Spinal cord (tissue), 10 donors: ENCODE results near the gene AKR1B1. TPM values are rescaled to one million over a fixed set of nuclear protein-coding genes. Genes with fewer than 3 reads are reported as not detected.

Experiments
- DNase-seq, 6 donors: peaks; one replicate each; pipeline versions ENCODE4 v3.0.0 to v3.0.0-alpha.2; 2013 to 2015; ENCODE audit warnings: low spot score in 6 of 6, low read depth in 4 of 6
- H3K27ac ChIP-seq: one replicate; pipeline ENCODE4 v1.5.1; 2013; ENCODE audit warnings: low read depth, low read length, control low read depth
- H3K27me3 ChIP-seq: one replicate; pipeline ENCODE4 v1.6.1; 2013; ENCODE audit warnings: low read length; ENCODE audit not compliant: control insufficient read depth, insufficient read depth
- H3K36me3 ChIP-seq: one replicate; pipeline ENCODE4 v1.6.1; 2013; ENCODE audit warnings: low read length; ENCODE audit not compliant: control insufficient read depth, insufficient read depth
- H3K4me1 ChIP-seq: one replicate; pipeline ENCODE4 v1.6.1; 2013; ENCODE audit warnings: low read length; ENCODE audit not compliant: control insufficient read depth, insufficient read depth
- H3K4me3 ChIP-seq: one replicate; pipeline ENCODE4 v1.5.1; 2013; ENCODE audit warnings: low read depth, low read length, control low read depth
- H3K9me3 ChIP-seq: one replicate; pipeline ENCODE4 v1.6.1; 2013; ENCODE audit warnings: low read length; ENCODE audit not compliant: control insufficient read depth, insufficient read depth
- WGBS: methylation state at CpG from one replicate; pipeline ENCODE4 v1.1.5; 2013; ENCODE audit warnings: missing lambda C conversion rate; ENCODE audit not compliant: insufficient coverage; 5-methylcytosine and 5-hydroxymethylcytosine counted together
- polyA plus RNA-seq, 2 donors: library from polyadenylated mRNA; unstranded; fragments of 120-200 nt; gene quantifications; one replicate each; pipeline ENCODE4 v1.2.1, GENCODE V29; 2013; ENCODE audit not compliant: insufficient read length in 2 of 2
- total RNA-seq, 2 donors: library from RNA; depleted of rRNA in 1 of 2; stranded (reverse); fragments of 120-200 nt in 1 of 2; fragments of >200 nt in 1 of 2; gene quantifications; one replicate each; pipeline versions ENCODE4 v1.2.3 to v1.2.4, GENCODE V29; 2013 to 2014
- donor health status: healthy.

Gene AKR1B1
- total and polyA plus RNA-seq, 4 donors = 54.7 to 143 (median 103) TPM

- no peak overlapping the region for H3K4me3 ChIP-seq
- peaks cover 78% of the 10 kb centered on the region for H3K36me3 ChIP-seq
- 82% methylated on average over 5 of the region's 11 CpGs for WGBS
- DNase-seq = no peak
- no peaks in the 10 kb centered on the region for H3K9me3 ChIP-seq
- H3K27ac ChIP-seq = no peak overlapping the region
- H3K27me3 ChIP-seq = no peaks in the 10 kb centered on the region
- peaks cover 7% of the 10 kb centered on the region for H3K4me1 ChIP-seq
Measured at GRCh38 chr7:134448356-134449229, 10.3 kb downstream of the AKR1B1 start.

- Histone ChIP-seq H3K9me3 (no peaks in the 10 kb centered on the region), H3K4me3 (no peak overlapping the region), H3K36me3 (peaks cover 86% of the 10 kb centered on the region), H3K4me1 (no peaks in the 10 kb centered on the region), H3K27ac (no peak overlapping the region), H3K27me3 (no peaks in the 10 kb centered on the region)
- WGBS = 85% methylated on average over 9 of the region's 9 CpGs
- no peak for DNase-seq
Measured at GRCh38 chr7:134447383-134447782, 11.5 kb downstream of the AKR1B1 start.

- WGBS = 91% methylated on average over 9 of the region's 10 CpGs
- DNase-seq = no peak
- Histone ChIP-seq H3K4me1 (no peaks in the 10 kb centered on the region), H3K9me3 (no peaks in the 10 kb centered on the region), H3K27ac (no peak overlapping the region), H3K36me3 (peaks cover 90% of the 10 kb centered on the region), H3K27me3 (no peaks in the 10 kb centered on the region), H3K4me3 (no peak overlapping the region)
Measured at GRCh38 chr7:134446923-134447322, 12.0 kb downstream of the AKR1B1 start.

- no peak overlapping the region for H3K27ac ChIP-seq
- no peak for DNase-seq
- H3K27me3 ChIP-seq = no peaks in the 10 kb centered on the region
- no peaks in the 10 kb centered on the region for H3K4me1 ChIP-seq
- WGBS = 78% methylated on average over 6 of the region's 9 CpGs
- no peak overlapping the region for H3K4me3 ChIP-seq
- H3K9me3 ChIP-seq = no peaks in the 10 kb centered on the region
- H3K36me3 ChIP-seq = peaks cover 88% of the 10 kb centered on the region
Measured at GRCh38 chr7:134446446-134446845, 12.5 kb downstream of the AKR1B1 start.

- Histone ChIP-seq H3K36me3 (peaks cover 85% of the 10 kb centered on the region), H3K4me3 (no peak overlapping the region), H3K27ac (no peak overlapping the region), H3K4me1 (no peaks in the 10 kb centered on the region), H3K27me3 (no peaks in the 10 kb centered on the region), H3K9me3 (no peaks in the 10 kb centered on the region)
- 100% methylated on average over 2 of the region's 4 CpGs for WGBS
- DNase-seq = no peak
Measured at GRCh38 chr7:134444961-134445315, 14.0 kb downstream of the AKR1B1 start.

- WGBS = 85% methylated on average over 6 of the region's 9 CpGs
- H3K27ac ChIP-seq = no peak overlapping the region
- H3K4me1 ChIP-seq = no peaks in the 10 kb centered on the region
- H3K9me3 ChIP-seq = no peaks in the 10 kb centered on the region
- DNase-seq = no peak
- H3K4me3 ChIP-seq = no peak overlapping the region
- H3K36me3 ChIP-seq = peaks cover 80% of the 10 kb centered on the region
- no peaks in the 10 kb centered on the region for H3K27me3 ChIP-seq
Measured at GRCh38 chr7:134444198-134444960, 14.5 kb downstream of the AKR1B1 start.

- no peak for DNase-seq
- H3K9me3 ChIP-seq = no peaks in the 10 kb centered on the region
- H3K27me3 ChIP-seq = no peaks in the 10 kb centered on the region
- peaks cover 72% of the 10 kb centered on the region for H3K36me3 ChIP-seq
- 91% methylated on average over 6 of the region's 10 CpGs for WGBS
- no peaks in the 10 kb centered on the region for H3K4me1 ChIP-seq
- H3K27ac ChIP-seq = no peak overlapping the region
- no peak overlapping the region for H3K4me3 ChIP-seq
Measured at GRCh38 chr7:134443396-134444070, 15.4 kb downstream of the AKR1B1 start.

- H3K27ac ChIP-seq = no peak overlapping the region
- no peaks in the 10 kb centered on the region for H3K4me1 ChIP-seq
- H3K9me3 ChIP-seq = no peaks in the 10 kb centered on the region
- WGBS = 100% methylated on average over 3 of the region's 9 CpGs
- H3K4me3 ChIP-seq = no peak overlapping the region
- DNase-seq = no peak
- no peaks in the 10 kb centered on the region for H3K27me3 ChIP-seq
- H3K36me3 ChIP-seq = peaks cover 65% of the 10 kb centered on the region
Measured at GRCh38 chr7:134442441-134443220, 16.3 kb downstream of the AKR1B1 start.

- DNase-seq = no peak
- H3K4me1 ChIP-seq = no peaks in the 10 kb centered on the region
- H3K4me3 ChIP-seq = no peak overlapping the region
- no peak overlapping the region for H3K27ac ChIP-seq
- no peaks in the 10 kb centered on the region for H3K9me3 ChIP-seq
- 89% methylated on average over 4 of the region's 4 CpGs for WGBS
- H3K36me3 ChIP-seq = peaks cover 51% of the 10 kb centered on the region
- H3K27me3 ChIP-seq = no peaks in the 10 kb centered on the region
Measured at GRCh38 chr7:134441264-134441663, 17.6 kb downstream of the AKR1B1 start.
